Measurements from ENCODE around the gene NEURL4.

Gene NEURL4

DNA sequence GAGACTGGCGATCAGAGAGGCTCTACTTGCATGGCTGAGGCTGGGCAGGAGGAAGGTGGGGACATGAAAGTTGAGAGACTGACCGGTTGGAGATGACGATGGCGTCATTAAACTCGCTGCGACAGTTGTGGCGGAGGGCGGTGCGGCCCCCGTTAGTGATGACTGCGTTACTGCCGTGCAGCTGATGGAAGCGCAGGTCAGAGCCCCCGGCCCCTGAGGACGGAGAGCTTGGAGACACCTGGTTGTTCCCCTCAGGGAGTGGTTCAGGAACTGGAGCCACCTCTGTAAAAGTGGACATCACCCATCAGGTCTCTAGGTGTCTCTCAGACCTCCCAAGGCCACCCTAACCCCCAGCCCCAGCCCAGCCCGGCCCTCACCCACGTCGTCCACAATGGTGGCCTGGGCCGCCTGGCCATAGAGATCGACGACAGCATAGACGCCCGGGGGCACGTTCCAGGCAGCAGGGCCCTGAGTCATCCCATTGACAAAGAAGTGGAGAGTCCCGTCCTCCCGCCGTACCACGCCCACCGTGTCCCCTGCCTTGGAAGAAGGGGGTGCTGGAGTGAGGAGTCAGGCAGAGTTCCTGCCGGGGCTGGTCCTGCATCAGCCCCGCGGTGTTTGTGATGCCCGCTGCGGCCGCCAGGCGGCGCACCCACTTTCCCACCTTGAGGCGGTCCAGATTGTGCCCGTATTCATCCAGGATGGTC is 5.3 kb downstream of the NEURL4 start:
- peak; percentile 59 for DNase-seq (ENCODE audit: low spot score)

DNA sequence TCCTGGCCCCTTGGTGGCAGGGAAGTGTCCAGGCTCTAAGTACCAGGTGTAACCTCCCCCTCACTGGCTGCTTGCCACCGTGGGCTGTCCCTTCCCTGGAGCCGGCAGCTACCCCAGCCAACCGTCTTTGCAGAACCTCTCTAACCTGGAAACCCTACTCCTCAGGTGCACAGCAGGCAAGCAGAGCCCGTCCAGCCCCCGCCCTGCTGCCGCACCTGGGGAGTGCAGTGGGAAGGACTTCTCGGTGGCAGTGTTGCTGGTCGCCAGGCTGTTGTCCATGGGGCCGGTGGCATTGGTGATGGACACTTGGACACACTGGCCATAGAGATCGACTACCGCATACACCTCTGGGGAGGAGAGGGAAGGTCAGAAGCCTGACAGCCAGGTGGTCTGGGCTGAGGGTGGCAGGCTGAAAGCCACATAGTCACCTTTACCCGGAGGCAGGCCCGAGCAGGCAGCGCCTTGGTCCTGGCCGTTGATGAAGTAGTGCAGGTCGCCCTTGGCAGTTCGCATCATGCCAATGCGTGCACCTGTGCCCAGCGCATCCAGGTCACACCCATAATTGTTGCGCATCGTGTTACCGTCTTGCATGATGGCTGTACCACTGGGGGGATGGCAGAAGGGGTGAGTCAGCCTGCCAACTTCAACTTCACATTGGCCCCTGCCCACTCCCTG is 6.5 kb downstream of the NEURL4 start:
- no peak for DNase-seq (ENCODE audit: low spot score)

DNA sequence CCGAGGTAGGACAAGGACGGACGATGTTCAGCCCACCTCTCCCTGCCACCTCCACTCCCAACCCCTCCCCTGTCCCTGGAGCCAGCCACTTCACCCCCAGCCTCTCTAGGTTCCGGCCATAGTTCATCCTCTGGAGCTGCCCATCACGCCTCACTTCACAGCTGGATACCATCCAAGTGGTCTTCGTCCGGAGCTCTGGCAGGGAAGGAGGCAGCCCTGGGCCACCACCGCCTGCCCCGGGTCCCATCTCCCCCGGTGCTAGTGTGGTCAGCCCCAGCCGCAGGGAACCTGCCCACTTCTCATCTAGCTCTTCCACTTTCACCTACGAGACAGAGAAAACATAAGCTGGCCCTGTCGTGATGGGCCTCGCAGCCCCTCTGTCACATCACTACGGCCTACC is 7.7 kb downstream of the NEURL4 start:
- DNase-seq (ENCODE audit: low spot score): no peak

DNA sequence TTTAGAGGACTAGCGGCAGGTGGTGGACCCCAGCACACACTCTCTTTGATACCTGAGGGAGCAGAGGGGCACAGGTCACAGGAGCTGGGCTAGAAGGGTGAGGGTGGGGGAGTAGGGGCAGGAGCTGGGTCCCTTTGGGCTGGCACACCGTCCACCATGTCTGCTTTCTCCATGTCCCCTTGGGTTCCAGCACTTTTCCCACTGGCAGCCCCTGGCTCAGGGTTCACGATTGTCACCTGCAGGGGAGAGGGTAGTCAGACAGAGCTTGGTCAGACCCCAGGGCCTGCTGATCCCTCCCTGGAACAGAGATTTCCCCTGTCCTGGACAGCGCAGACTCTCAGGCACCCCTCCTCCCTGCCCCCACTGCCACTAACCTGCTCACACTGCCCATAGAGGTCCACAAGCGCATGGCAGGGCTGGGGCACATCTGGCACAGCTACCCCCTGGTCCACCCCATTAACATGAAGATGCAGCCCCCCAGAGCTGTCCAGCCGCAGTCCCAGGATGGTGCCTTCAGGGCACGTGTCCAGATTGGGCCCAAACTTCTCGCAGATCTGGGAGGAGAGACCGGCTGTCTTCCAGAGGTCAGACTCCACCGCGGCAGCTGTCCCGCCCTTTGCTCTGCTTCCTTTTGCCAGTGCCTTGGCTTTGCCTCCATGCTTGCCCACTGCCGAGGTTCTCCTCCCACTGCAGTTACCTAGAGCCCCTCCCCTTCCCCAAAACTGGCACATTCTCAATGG is 10.8 kb downstream of the NEURL4 start:
- DNase-seq (ENCODE audit: low spot score): no peak

DNA sequence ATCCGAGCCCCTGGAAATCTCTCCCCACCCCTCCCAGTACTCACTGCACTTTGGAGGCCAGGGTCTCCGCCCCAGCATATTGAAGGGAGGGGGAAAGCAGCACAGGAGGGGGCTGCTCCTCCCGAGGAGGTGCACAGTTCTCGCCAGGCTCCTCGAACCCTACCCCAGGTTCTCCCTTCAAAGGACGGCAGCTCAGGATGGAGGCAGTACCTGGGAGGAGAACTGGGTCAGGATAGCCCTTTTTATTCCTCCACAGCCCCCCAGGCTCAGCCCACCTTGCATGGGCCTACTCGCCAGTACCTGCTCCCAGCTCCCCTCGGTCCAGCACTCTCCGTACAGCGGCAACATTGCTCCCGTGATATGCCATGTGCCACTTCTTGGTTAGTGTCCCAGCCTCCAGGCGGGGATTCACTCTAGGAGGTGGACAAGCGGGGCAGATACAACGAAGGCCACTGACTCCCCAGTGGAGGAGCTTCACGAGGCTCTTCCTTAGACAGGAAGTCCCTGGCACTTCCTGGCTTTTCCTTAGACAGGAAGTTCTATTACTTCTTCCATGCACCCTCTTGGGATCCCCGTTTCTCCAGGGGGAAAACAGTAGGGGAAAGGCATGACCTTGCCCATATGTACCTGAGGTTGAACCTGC is 11.9 kb downstream of the NEURL4 start:
- DNase-seq (ENCODE audit: low spot score): no peak

DNA sequence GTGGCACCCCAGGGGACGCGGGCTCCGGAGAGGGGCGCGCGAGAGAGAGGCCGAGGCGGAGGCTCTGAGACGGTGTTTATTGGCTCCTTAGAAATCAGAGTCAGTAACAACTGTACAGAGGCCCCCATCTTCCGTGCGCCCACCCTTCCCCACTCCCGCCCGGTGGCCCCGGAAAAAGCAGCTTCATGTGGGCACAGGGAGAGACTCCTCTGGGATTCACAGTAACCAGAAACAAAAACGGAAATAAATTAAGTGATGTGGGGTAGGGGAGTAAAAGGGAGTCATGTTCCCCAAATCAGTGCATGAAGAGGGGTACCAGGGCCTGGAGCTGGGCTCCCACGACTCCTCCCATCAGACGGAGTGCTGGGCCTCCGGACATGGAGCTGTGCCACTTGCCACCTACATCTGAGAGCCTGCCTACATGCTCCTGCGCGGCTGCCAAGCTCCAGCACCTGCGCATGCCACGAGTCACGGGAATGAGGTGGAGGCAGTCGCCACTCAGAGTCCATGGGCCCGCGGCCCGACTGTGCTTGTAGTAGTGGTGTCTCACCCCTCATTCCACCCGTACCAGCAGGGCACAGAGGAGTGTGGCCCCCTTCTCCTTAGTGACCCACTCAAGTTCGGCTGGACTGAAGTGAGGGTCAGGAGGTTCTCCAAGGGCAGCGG is 13.4 kb downstream of the NEURL4 start:
- no peak for DNase-seq (ENCODE audit: low spot score)

DNA sequence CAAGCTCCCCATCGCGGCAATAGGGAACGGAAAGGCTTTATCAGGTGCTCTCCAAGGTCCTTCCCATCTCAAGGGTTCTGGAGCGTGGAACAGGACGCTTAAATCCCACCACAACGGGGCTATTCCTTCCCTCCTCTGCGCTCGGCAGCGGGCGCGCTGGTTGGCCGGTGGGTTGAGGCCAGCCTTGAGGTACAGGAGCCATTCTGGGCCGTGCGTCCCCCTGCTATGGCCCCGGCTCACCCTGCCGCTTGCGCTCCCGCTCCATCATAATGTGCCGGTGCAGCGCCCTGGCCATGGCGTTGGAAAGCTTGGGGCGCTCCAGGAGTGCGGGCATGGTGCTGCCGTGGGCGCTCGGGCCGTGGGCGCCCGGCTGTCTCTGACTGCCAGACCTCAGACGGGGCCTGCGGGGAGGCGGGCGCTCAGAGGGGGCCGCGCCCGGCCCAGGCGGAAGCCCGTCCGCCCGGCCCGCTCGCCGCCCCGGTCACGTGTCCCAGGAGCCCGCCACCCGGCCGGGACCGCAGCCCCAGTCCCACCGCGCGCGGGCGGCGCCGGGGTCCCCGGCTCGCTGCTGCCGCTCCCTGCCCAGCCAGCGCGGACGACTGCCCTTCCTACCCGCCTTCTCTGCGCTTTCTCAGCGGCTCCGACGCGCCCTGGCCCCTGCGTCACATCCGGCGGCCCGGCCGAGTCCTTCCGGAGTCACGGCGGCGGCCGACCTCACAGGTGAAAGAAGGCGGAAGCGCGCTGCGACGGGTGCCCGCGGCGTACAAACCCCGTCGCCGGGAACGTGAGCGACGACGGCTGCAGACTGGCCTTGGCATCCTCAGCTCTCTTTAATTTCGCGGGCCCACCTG is 14.2 kb downstream of the NEURL4 start, which contains the start of gene GPS2:
Gene GPS2, minus strand, starts transcription at position 642 of the 851 bp plus-strand sequence. Its CDS starts 308 bp downstream, at position 334.
- DNase-seq (ENCODE audit: low spot score): peak; percentile 93

DNA sequence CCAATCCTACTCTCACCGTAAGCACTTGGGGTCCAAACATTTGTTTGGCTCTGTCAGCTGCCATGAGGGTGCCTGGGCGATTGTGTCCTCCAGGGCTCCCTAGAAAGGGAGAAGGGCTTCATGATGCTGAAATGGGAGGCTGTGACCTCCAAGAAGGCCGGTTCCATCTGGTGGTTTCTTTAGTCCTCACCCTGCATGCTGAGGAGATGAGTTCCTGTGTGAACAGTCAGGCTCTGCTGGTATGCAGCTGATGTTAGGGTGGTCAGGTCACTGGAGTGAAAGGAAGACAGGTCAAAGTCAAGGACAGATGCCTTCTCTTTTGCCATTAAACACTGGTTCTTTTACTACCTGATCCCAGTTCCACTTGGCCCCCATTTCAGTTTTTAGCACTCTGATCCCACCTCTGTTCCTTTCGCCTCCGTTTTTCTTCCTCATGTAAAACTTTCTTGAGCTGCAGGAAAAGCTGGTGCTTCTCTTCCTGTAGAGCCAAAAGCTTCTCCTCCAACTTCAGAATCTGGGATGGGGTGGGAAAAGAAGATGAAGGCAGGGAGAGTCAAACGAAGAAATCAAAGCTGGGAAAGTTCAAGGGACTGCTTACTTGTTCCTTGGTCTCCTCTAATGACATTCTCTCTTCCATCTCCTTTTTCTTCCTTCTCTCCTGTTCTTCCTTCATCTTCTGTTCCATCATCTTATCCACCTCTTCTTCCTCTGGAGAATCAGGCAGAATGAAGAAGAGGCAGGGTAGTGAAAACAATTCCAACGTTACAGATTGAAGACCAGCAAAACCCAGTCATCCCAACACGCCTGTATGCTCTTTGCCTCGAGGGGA is 15.0 kb downstream of the NEURL4 start:
- no peak for DNase-seq (ENCODE audit: low spot score)

DNA sequence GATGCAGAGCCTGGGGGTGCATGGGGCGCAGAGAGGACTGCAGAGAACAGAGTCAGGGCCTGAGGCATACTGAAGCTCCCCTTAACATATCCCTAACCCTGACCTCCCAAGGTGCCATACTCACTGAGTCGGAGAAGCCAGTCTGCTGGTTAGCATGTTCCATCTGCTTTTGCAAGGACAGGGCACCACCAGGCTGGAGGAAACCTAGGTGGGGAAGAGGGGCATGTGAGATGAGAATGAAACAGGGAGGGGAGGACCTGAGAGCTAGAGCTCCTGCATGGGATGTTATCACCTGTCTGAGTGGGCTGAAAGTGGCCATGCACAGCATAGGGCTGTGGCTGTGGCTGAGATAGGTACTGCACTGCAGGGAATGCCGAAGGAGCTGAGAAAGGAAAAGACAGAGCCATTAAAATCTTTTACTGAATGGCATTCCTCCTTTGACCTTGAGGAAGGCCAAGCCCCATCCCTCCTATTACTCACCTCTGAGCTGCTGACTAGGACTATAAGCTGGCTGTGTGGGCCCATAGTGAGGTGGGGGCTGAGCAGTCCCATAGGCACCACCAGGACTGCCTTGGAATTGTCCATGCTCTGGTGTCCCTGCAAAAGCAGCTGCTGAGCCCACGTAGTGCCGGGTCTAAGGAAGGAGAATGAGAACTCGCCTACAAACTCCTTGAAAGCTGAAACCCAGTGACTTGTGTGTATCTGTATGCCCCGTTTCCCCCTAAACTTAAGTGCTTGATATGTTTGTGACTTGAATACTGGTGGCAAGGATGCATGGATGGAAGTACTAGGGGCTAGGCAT is 15.8 kb downstream of the NEURL4 start:
- DNase-seq (ENCODE audit: low spot score): no peak

DNA sequence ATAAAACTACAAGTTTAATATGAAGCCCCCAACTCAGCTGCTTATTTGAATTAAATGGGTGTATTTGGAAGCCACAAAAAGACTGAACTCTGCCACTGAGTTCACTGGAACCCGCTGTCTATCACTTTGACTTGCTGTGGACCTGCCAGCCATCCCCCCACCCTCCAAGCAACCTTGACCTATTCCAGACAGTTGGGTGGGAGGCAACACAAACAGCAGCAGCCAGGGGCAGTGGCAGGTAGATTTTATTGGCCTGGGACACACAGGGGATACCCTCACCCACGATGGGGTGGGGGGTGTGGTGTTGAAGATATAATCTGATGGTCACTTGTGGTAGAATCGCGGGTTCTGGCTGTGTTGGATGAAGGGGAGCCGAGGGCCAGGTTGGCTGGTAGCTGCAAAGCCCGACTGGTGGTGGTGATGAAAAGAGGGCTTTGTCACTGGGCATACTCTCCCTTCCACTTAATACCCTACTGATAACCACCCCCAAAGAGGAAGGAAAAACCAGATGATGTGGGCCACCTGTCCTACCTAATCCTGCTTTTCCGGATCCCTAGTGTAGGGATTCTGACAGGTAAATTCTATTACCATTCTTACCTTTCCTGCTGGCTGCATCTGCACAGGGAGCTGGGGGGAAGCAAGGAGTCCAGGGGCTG is 16.6 kb downstream of the NEURL4 start:
- DNase-seq (ENCODE audit: low spot score): no peak

DNA sequence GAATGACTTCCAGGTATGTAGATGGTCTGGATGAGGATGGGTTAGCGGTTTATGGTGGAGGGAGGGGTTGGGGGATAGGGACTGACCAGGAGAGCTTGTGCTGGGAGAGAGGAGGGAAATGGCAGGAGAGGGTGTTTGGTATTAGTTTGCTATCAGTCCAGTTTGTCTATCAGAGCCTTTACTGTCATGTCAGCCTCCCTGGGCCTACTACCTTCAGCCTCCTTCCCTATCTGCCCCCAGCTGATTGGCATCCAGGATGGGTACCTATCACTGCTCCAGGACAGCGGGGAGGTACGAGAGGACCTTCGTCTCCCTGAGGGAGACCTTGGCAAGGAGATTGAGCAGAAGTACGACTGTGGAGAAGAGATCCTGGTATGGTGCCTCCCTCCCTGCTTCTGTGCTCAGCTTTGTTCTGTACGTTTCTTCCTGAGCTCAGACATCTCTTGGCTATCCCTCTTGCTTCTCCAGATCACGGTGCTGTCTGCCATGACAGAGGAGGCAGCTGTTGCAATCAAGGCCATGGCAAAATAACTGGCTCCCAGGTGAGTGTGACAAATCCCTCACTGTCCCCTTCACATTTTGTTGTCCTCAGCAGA is 17.9 kb downstream of the NEURL4 start:
- DNase-seq (ENCODE audit: low spot score): no peak

DNA sequence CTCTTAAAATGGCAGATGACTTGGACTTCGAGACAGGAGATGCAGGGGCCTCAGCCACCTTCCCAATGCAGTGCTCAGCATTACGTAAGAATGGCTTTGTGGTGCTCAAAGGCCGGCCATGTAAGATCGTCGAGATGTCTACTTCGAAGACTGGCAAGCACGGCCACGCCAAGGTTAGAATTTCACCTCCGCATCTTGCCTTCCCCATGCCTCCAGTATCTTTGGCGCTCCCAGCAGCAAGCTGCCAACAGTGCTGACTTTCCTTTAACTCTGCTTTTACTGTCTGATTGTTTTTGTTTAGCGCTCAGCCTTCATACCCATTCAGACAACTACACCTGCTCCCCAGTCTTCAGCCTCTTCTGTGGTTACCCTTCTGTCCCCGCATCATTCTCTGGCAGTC is 19.5 kb downstream of the NEURL4 start:
- no peak for DNase-seq (ENCODE audit: low spot score)

DNA sequence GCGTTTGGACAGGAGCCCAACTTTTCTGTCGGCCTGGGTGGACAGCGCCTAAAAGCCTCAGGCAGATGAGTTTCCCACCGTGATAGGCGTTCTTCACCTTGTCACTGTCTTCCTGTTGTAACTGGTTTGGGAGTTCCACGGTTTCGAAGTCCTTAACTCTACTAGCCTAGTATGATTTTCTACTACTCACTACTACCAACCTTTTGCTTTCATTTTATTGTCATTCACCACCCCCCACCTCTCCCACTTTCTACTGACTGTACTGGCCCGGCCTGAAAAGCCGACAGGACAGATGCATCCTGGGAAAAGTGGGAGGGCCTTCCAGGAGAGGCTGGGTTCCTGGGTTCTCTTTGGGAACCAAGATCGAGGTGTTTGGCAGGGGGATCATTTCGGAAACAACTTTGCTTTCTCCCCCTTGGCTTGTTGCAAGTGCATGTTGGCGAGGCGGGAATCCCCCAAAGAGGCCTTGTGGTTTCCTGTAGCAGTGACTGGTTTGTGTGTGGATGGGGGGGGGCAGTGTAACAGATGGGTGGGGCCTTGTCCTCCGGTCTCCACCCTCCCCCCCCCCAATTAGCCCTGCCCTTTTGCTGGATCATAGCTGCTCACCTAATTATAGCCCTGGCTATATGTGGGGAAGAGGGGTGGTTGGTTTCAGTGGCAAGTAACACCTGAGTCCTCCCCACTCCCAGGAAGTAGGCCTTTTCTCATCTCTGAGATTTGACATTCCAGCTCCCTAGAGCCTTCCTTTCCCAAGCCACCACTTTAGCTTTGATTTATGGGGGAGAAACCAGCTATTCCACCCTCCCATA is 20.3 kb downstream of the NEURL4 start:
- peak; percentile 82 for DNase-seq (ENCODE audit: low spot score)

DNA sequence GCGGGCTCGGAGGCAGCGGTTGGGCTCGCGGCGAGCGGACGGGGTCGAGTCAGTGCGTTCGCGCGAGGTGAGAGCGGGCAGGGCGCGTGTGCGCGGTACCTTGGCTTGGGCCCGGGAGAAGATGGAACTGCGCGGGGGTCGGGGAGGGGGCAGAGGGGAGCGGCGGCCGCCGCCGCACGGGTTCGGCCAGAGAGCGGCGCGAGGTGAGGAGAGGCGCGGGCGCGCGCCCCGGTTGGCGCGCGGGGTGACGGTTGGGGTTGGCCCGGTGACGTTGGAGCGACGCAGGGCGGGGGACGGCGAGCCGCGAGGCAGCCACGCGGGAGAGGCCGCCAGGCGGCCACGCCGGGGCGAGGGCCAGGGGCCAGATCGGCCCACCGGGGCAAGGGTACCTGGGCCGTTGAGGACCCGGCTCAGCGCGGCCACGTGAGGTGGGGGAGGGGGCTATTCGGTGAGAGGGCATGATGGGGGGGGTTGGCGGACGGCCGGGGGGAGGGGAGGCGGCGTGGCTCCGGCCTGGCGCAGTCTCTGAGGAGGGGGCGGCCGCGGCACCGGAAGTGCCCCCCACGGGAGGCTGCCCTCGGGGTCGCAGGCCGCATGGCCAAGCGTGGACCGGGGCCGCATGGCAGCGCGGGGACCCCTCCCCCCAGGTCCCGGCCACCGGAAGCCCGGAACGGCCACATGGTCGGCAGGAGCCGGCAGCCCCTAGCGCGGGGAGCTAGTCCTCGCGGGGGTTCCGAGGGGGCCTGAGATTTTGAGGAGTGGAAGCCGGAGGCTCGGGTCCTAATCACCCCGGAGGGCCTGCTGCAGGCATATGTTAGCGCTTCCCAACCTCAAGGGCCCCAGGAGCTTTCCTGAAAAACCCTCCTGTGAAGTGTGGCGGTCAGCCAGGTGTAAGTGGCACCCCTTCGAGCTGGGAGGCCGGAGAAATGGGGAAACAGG is 21.2 kb downstream of the NEURL4 start:
- peak; percentile 43 for DNase-seq (ENCODE audit: low spot score)

DNA sequence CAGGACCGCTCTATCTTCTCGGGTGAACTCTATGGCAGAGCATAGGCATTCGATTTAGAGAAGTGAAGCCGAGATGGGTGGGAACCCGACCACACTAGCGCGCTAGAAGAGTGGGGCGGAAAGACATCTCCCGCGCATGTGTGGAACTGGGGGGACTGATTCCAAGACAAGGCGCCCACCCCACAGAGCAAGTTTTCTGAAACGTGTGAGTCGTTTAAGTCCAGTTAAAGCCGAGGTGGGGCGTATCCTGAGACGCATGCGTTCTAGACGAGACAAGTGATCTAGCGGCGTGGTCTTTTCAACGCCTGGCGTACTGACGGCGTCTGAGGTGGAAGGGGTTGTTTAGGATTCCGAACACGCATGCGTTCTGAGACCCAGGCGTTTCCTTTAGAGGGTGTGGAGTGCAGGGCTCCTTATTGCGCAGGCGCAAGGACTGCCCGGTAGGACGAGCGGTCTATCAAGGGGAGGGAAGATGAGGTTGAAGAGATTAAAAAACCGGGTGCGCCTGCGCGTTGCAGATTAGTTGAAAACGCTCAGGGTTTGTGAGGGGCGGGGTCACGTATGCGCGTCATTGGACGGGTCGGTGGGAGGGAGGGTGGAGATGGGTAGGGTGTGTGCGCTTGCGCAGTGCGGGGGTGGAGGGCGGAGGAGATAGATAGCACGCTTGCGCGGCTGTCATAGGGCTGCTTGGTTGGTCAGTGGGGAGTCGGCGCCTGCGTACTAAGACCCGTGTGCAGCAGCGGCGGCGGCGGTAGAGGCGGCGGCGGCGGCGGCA is 22.0 kb downstream of the NEURL4 start, which contains the start of gene EIF5A:
Gene EIF5A, plus strand, starts transcription at position 718 of the 775 bp plus-strand sequence. CDS start 2,008 bp downstream, outside the sequence.
- DNase-seq (ENCODE audit: low spot score): peak; percentile 100
